ENCODE data around the gene SLC39A11.

- TF ChIP-seq, protein P1, sequence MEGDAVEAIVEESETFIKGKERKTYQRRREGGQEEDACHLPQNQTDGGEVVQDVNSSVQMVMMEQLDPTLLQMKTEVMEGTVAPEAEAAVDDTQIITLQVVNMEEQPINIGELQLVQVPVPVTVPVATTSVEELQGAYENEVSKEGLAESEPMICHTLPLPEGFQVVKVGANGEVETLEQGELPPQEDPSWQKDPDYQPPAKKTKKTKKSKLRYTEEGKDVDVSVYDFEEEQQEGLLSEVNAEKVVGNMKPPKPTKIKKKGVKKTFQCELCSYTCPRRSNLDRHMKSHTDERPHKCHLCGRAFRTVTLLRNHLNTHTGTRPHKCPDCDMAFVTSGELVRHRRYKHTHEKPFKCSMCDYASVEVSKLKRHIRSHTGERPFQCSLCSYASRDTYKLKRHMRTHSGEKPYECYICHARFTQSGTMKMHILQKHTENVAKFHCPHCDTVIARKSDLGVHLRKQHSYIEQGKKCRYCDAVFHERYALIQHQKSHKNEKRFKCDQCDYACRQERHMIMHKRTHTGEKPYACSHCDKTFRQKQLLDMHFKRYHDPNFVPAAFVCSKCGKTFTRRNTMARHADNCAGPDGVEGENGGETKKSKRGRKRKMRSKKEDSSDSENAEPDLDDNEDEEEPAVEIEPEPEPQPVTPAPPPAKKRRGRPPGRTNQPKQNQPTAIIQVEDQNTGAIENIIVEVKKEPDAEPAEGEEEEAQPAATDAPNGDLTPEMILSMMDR (IDR thresholded peaks at IDR 0.05; ENCODE audit: insufficient read depth, low read length) = no peak
- TF ChIP-seq POLR2AphosphoS5 (IDR thresholded peaks at IDR 0.05; ENCODE audit: low read depth) = no peak
- TF ChIP-seq, protein P2, sequence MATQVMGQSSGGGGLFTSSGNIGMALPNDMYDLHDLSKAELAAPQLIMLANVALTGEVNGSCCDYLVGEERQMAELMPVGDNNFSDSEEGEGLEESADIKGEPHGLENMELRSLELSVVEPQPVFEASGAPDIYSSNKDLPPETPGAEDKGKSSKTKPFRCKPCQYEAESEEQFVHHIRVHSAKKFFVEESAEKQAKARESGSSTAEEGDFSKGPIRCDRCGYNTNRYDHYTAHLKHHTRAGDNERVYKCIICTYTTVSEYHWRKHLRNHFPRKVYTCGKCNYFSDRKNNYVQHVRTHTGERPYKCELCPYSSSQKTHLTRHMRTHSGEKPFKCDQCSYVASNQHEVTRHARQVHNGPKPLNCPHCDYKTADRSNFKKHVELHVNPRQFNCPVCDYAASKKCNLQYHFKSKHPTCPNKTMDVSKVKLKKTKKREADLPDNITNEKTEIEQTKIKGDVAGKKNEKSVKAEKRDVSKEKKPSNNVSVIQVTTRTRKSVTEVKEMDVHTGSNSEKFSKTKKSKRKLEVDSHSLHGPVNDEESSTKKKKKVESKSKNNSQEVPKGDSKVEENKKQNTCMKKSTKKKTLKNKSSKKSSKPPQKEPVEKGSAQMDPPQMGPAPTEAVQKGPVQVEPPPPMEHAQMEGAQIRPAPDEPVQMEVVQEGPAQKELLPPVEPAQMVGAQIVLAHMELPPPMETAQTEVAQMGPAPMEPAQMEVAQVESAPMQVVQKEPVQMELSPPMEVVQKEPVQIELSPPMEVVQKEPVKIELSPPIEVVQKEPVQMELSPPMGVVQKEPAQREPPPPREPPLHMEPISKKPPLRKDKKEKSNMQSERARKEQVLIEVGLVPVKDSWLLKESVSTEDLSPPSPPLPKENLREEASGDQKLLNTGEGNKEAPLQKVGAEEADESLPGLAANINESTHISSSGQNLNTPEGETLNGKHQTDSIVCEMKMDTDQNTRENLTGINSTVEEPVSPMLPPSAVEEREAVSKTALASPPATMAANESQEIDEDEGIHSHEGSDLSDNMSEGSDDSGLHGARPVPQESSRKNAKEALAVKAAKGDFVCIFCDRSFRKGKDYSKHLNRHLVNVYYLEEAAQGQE (IDR thresholded peaks at IDR 0.05; ENCODE audit: insufficient replicate concordance, low read depth) = no peak
- TF ChIP-seq GABPA (IDR thresholded peaks at IDR 0.05; ENCODE audit: low read depth) = no peak
- no peak for TF ChIP-seq SPI1 (IDR thresholded peaks at IDR 0.05; ENCODE audit: borderline replicate concordance, low read depth)
Measured at GRCh38 chr17:72860778-72861177, 231.7 kb downstream of the SLC39A11 start.

All from HL-60 (cell line).